WTC11 (cell line): ENCODE measurements around the gene FABP3. TPM values are rescaled to one million over a fixed set of nuclear protein-coding genes. Genes with fewer than 3 reads are reported as not detected.

Source experiments
- ATAC-seq: fragments of 200-7000 bp; cut with Tn5 transposase; 2 replicates; pipeline ENCODE4 v1.10.0; 2021; ENCODE audit warnings: mild to moderate bottlenecking, moderate library complexity
- CTCF ChIA-PET: fragments of 300-600 bp; sonication (Branson Sonifier 250); formaldehyde crosslinking; loops from one replicate; lab custom pipeline; 2021; ENCODE audit warnings: antibody characterized with exemption; lab: Charles Lee
- POLR2A ChIA-PET: fragments of 350-600 bp; sonication (Branson Sonifier 250); formaldehyde crosslinking; loops from one replicate; lab custom pipeline; 2021; ENCODE audit warnings: antibody characterized with exemption; lab: Charles Lee
- DNase-seq: peaks from one replicate; pipeline ENCODE4 v3.0.0; 2021; ENCODE audit warnings: low spot score
- H3K27ac Mint-ChIP-seq: 2 replicates; pipeline ENCODE4 v1.8.0; 2021; ENCODE audit warnings: mixed read lengths
- H3K27me3 Mint-ChIP-seq: 2 replicates; pipeline ENCODE4 v1.8.0; 2021; ENCODE audit warnings: low read depth, mild to moderate bottlenecking, moderate library complexity, mixed read lengths
- H3K36me3 Mint-ChIP-seq: 2 replicates; pipeline ENCODE4 v1.8.0; 2021; ENCODE audit warnings: mixed read lengths
- H3K4me1 Mint-ChIP-seq: 2 replicates; pipeline ENCODE4 v1.8.0; 2022; ENCODE audit warnings: mixed read lengths
- H3K4me3 Mint-ChIP-seq: 2 replicates; pipeline ENCODE4 v1.8.0; 2021; ENCODE audit warnings: mild to moderate bottlenecking, moderate library complexity, mixed read lengths
- H3K9me3 Mint-ChIP-seq: 2 replicates; pipeline ENCODE4 v1.8.0; 2021; ENCODE audit warnings: mixed read lengths
- ATF6 ChIP-seq: sonication (generic); formaldehyde crosslinking; IDR thresholded peaks from 2 replicates; pipeline ENCODE4 v1.8.1; 2023; ENCODE audit warnings: mild to moderate bottlenecking, missing genetic modification reagents
- FOXJ3 ChIP-seq: sonication (generic); formaldehyde crosslinking; IDR thresholded peaks from 2 replicates; pipeline ENCODE4 v1.9.0; 2021; ENCODE audit warnings: missing genetic modification reagents, mild to moderate bottlenecking, borderline replicate concordance
- FOXK1 ChIP-seq: sonication (generic); formaldehyde crosslinking; IDR thresholded peaks from 2 replicates; pipeline ENCODE4 v1.8.0; 2022; ENCODE audit warnings: mild to moderate bottlenecking, moderate library complexity, missing genetic modification reagents
- FOXP4 ChIP-seq: sonication (generic); formaldehyde crosslinking; IDR thresholded peaks from 2 replicates; pipeline ENCODE4 v1.8.0; 2022; ENCODE audit warnings: mild to moderate bottlenecking, missing genetic modification reagents
- GTF2I ChIP-seq: fragments of 250-450 bp; sonication (Bioruptor Pico); conservative IDR thresholded peaks from 2 replicates; pipeline ENCODE4 v1.4.0; 2021; ENCODE audit warnings: mild to moderate bottlenecking
- JUN ChIP-seq: sonication (generic); formaldehyde crosslinking; IDR thresholded peaks from 2 replicates; pipeline ENCODE4 v1.8.0; 2023; ENCODE audit warnings: mild to moderate bottlenecking, missing genetic modification reagents
- MAX ChIP-seq: sonication (generic); formaldehyde crosslinking; IDR thresholded peaks from 2 replicates; pipeline ENCODE4 v1.8.0; 2022; ENCODE audit warnings: mild to moderate bottlenecking, missing genetic modification reagents
- MXD4 ChIP-seq: fragments of 250-450 bp; sonication (Bioruptor Pico); IDR thresholded peaks from 2 replicates; pipeline ENCODE4 v1.8.0; 2021; ENCODE audit warnings: mild to moderate bottlenecking, moderate library complexity, borderline replicate concordance
- NR1H2 ChIP-seq: sonication (generic); formaldehyde crosslinking; IDR thresholded peaks from 2 replicates; pipeline ENCODE4 v1.9.0; 2021; ENCODE audit warnings: mild to moderate bottlenecking, moderate library complexity, missing genetic modification reagents
- SOX15 ChIP-seq: fragments of 250-450 bp; sonication (Bioruptor Pico); IDR thresholded peaks from 2 replicates; pipeline ENCODE4 v1.9.0; 2021; ENCODE audit warnings: mild to moderate bottlenecking
- SP1 ChIP-seq: sonication (generic); formaldehyde crosslinking; conservative IDR thresholded peaks from 2 replicates; pipeline ENCODE4 v1.8.1; 2022; ENCODE audit warnings: missing genetic modification reagents
- ZBTB21 ChIP-seq: sonication (generic); formaldehyde crosslinking; IDR thresholded peaks from 2 replicates; pipeline ENCODE4 v1.8.1; 2023; ENCODE audit warnings: mild to moderate bottlenecking, missing genetic modification reagents, borderline replicate concordance
- ZNF121 ChIP-seq: sonication (generic); formaldehyde crosslinking; IDR thresholded peaks from 2 replicates; pipeline ENCODE4 v1.8.0; 2023; ENCODE audit warnings: missing genetic modification reagents
- ZNF138 ChIP-seq: sonication (generic); formaldehyde crosslinking; conservative IDR thresholded peaks from 2 replicates; pipeline ENCODE4 v1.8.1; 2022; ENCODE audit warnings: mild to moderate bottlenecking, moderate library complexity, missing genetic modification reagents
- ZNF263 ChIP-seq: sonication (generic); formaldehyde crosslinking; IDR thresholded peaks from 2 replicates; pipeline ENCODE4 v1.8.1; 2022; ENCODE audit warnings: low read depth, mild to moderate bottlenecking, moderate library complexity, missing genetic modification reagents
- ZNF281 ChIP-seq: sonication (generic); formaldehyde crosslinking; IDR thresholded peaks from 2 replicates; pipeline ENCODE4 v1.8.0; 2023; ENCODE audit warnings: mild to moderate bottlenecking, missing genetic modification reagents
- ZNF425 ChIP-seq: fragments of 250-450 bp; sonication (Bioruptor Pico); conservative IDR thresholded peaks from 2 replicates; pipeline ENCODE4 v1.9.0; 2021; ENCODE audit warnings: mild to moderate bottlenecking
- ZNF532 ChIP-seq: fragments of 250-450 bp; sonication (Bioruptor Pico); IDR thresholded peaks from 2 replicates; pipeline ENCODE4 v1.9.0; 2021; ENCODE audit warnings: mild to moderate bottlenecking, borderline replicate concordance
- total RNA-seq: library from RNA; stranded (reverse); gene quantifications from 3 replicates; pipeline ENCODE4 v1.2.3, GENCODE V29; 2021

Gene FABP3
- total RNA-seq, 1 experiment from 2014 or later = 25.0 TPM

- H3K4me3 Mint-ChIP-seq = no peak overlapping the region
- no peaks in the 10 kb centered on the region for H3K36me3 Mint-ChIP-seq
- no peak for ATAC-seq
- peaks cover 10% of the 10 kb centered on the region for H3K4me1 Mint-ChIP-seq
- no peaks in the 10 kb centered on the region for H3K9me3 Mint-ChIP-seq
- CTCF ChIA-PET = interaction anchor here (1.2 to 2.2 kb wide), 3 partner anchors 9 to 208 kb away, joined by 3 to 14 read pairs (median 5); no protein-coding TSS in a partner anchor
- no peaks in the 10 kb centered on the region for H3K27me3 Mint-ChIP-seq
- no peak for DNase-seq
- POLR2A ChIA-PET = no interaction called here
- 0 out of 2 replicates have a peak overlapping the region, but pooled peaks have one; percentile 72 for H3K27ac Mint-ChIP-seq
- TF ChIP-seq ZNF138 (CRISPR knock-in tag) (no peak), ZNF532 (CRISPR knock-in tag) (no peak), MXD4 (CRISPR knock-in tag) (no peak), ATF6 (CRISPR knock-in tag) (no peak), SOX15 (CRISPR knock-in tag) (no peak), ZNF263 (CRISPR knock-in tag) (no peak), ZNF281 (CRISPR knock-in tag) (no peak), SP1 (no peak), JUN (CRISPR knock-in tag) (no peak), ZNF425 (CRISPR knock-in tag) (no peak), FOXK1 (CRISPR knock-in tag) (no peak), ZNF121 (CRISPR knock-in tag) (no peak), MAX (no peak), GTF2I (no peak)
- TF ChIP-seq, all 79 proteins: peak for 0
Measured at GRCh38 chr1:31389616-31390015, 16.7 kb upstream of the FABP3 start.

GRCh38 chr1:31387612-31388011 lies 14.7 kb upstream of the FABP3 start:
- POLR2A ChIA-PET = interaction anchor here (0.6 kb wide), 1 partner anchor 12 kb away, joined by 3 read pairs; no protein-coding TSS in a partner anchor
- Mint-ChIP-seq H3K27me3 (no peaks in the 10 kb centered on the region), H3K36me3 (no peaks in the 10 kb centered on the region), H3K4me1 (0 out of 2 replicates have a peak, but pooled peaks cover 6% of the 10 kb centered on the region), H3K9me3 (no peaks in the 10 kb centered on the region), H3K27ac (no peak overlapping the region), H3K4me3 (no peak overlapping the region)
- ATAC-seq = no peak
- no peak for DNase-seq
- CTCF ChIA-PET = interaction anchor here (0.6 to 1.2 kb wide), 3 partner anchors 32 to 635 kb away, joined by 3 read pairs; no protein-coding TSS in a partner anchor
- no peak for TF ChIP-seq FOXP4 (CRISPR knock-in tag)
- TF ChIP-seq ZBTB21 (CRISPR knock-in tag) = no peak
- no peak for TF ChIP-seq FOXJ3
- no peak for TF ChIP-seq NR1H2
- TF ChIP-seq ZNF281 (CRISPR knock-in tag) = no peak
